GM11168 (cell line): ENCODE measurements around the gene MMP28.

Source experiments
- in situ Hi-C: fragments of 300-500 bp; cut with MboI; formaldehyde crosslinking; loops from one replicate; pipeline ENCODE4 v1.12.0; 2022; ENCODE audit warnings: low sequenced_read_pairs; ENCODE audit not compliant: unreplicated experiment

Gene MMP28

GRCh38 chr17:35801583-35802224 is 6.3 kb upstream of the MMP28 start:
- in situ Hi-C loops = loop anchor here (5.0 kb wide), 1 partner anchor 34 kb away; no protein-coding TSS in a partner anchor

- in situ Hi-C loops = loop anchor here (5.0 kb wide), 1 partner anchor 33 kb away; no protein-coding TSS in a partner anchor
These were observed 4.5 kb upstream of the MMP28 start for GRCh38 chr17:35799942-35800341.

GRCh38 chr17:35797918-35798317 is 2.5 kb upstream of the MMP28 start:
- in situ Hi-C loops = no loop called here

- in situ Hi-C loops = no loop called here
These were observed 1.9 kb upstream of the MMP28 start for GRCh38 chr17:35797370-35797769.

- in situ Hi-C loops = no loop called here
These were observed 1.5 kb upstream of the MMP28 start for GRCh38 chr17:35796942-35797341.

- in situ Hi-C loops = no loop called here
These were observed 427 bp upstream of the MMP28 start for GRCh38 chr17:35795871-35796265.

DNA sequence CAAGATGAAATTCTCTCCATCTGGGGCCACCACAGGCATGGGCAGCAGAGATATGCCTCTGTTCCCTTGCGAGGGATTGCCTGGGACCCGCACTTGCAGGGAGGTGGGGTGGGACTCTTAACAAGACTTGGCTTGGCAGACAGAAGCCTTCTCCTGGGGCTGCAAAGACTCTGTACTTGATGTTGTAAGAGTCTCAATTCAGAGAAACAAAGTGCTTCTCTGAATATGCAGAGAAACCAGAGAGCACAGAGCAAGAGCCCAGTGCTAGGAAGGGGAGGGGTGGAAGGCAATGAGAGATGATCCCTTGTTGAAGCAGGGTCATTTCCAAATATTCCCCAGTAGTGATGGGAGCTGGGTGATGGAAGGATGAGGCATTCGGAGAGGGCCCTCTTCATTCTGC is 2.2 kb downstream of the MMP28 start:
- in situ Hi-C loops = no loop called here

- in situ Hi-C loops = no loop called here
These were observed 3.6 kb downstream of the MMP28 start for GRCh38 chr17:35791681-35792350.

GRCh38 chr17:35790841-35791240 is 4.6 kb downstream of the MMP28 start:
- in situ Hi-C loops = no loop called here

GRCh38 chr17:35788477-35789368 is 6.7 kb downstream of the MMP28 start:
- in situ Hi-C loops = no loop called here

GRCh38 chr17:35786941-35787432 is 8.5 kb downstream of the MMP28 start:
- in situ Hi-C loops = no loop called here

DNA sequence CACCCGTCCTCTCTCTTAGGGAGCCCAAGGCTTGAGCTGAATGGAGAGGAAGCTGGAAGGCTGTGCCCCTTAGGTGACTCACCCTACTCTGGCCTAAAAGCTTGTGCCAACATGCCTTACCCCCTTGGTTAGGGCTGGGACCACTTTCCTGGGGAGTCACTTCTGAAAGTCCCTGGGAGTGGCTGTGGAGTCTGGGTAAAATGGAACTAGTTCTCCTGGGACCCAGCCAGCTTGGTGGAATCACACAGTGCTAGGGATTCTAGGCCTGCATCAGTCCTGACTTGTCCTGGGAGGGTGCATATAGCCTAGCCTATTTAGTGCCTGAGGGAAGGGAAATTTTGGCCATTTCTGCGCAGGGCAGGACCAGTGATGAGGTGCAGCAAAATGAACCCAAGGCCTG is 10.5 kb downstream of the MMP28 start:
- in situ Hi-C loops = no loop called here

DNA sequence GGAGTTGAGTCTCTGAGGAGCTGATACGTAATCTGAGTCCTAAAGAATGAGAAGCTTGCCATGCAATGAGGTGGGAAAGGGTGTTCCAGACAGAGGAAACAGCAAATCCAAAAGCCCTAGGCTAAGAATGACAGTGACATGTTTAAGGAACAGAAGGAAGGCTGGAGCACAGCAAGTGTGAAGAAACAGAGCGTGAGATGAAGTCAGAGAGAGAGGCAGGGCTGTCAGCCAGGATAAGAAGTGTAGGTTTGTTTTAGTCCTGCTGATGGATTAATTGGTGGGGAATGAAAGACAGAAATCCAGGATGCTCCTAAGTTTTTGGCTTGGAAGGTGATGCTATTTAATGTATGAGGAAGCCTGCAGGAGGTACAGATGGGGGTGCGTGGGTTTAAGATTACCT is 14.5 kb downstream of the MMP28 start:
- in situ Hi-C loops = no loop called here

DNA sequence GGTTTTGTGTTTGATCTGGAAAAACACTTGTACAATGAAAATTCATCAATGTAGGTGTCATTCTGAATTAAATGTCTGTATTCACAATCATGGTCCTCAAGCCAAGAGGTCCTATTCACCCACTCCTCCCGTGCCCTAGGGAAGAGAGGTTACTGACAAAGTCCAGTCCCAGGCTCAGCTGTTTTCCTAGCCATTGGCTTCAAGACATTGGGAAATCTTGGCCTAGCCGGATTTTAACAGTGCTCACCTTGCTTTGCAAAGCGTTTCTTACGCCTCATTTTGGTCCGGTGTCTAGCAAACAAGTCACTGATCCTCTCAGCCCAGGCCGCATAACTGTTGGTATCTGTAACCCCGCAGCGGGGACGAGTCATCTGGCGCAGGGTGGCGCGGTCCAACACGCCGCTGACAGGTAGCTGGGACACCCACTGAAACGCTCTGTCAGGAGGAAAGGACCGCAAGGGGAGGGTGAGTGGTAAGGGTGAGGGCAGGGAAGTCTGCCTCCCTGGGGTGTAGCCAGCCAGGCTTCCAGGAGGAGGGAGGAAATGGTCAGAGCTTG is 16.7 kb downstream of the MMP28 start:
- in situ Hi-C loops = no loop called here

- in situ Hi-C loops = no loop called here
These were observed 19.9 kb downstream of the MMP28 start for GRCh38 chr17:35775583-35775982.

- in situ Hi-C loops = no loop called here
These were observed 20.4 kb downstream of the MMP28 start for GRCh38 chr17:35775039-35775438.

DNA sequence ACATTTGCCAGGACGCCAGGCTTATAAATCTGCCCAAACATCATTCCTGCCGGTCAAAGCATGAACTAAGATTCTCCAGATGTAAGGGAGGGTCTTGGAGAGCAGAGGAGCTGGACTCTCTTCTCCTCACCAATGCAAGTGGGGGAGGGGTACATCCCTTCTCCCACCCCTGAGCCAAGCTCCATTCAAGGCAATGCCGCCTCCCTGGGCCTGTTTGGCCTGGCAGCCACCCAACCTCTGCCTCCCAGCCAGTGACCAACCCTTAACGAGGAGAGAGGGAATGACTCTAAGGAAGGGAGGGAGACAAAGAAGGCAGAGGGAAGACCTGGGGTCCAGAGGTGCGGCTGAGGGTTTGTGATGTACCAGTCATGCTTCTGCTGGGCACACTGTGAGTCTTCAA is 20.9 kb downstream of the MMP28 start:
- in situ Hi-C loops = no loop called here

DNA sequence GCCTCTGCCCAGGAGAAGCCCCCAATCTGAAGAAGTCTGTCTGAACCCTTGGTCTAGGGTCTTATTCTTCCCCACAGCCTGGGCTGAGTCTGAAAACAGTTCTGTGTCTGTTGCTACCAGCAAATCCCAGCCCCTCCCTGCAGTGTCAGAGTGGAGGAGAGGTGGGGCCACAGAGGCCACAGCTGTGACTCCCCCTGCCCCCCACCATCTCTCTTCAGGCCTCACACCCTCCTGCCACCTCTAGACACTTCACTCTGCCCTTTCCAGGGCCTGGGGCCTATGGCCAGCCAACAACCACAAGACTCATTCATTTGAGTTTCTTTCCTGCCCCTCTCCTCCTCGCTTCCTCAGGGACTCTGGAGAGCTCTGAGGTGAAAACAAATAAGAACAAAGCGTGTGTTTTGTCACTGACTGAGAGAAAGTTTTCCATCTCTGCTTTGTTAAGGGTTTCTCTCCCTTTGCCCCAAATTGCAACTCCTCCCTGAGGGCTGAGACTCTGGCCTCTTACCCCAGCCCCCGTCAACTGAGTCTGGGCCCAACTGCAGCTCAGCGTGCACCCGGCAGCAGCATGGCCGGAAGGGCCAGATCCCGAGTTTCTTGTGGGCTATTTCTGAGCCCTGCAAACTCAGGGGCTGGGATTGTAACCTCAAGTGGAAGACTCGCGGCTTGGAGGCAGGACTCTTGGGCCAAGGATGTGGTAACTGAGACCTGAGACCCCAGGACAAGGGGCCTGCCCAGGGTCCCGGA is 21.6 kb downstream of the MMP28 start:
- in situ Hi-C loops = no loop called here

- in situ Hi-C loops = no loop called here
These were observed 22.3 kb downstream of the MMP28 start for GRCh38 chr17:35773129-35773528.
